Measurements from ENCODE around the gene PLEKHG5.
"Not testable (repeated sequence)": the region's sequence is repeated elsewhere in the genome, so short reads cannot be mapped to it uniquely, and the experiment has no call there.

The PLEKHG5 gene

DNA sequence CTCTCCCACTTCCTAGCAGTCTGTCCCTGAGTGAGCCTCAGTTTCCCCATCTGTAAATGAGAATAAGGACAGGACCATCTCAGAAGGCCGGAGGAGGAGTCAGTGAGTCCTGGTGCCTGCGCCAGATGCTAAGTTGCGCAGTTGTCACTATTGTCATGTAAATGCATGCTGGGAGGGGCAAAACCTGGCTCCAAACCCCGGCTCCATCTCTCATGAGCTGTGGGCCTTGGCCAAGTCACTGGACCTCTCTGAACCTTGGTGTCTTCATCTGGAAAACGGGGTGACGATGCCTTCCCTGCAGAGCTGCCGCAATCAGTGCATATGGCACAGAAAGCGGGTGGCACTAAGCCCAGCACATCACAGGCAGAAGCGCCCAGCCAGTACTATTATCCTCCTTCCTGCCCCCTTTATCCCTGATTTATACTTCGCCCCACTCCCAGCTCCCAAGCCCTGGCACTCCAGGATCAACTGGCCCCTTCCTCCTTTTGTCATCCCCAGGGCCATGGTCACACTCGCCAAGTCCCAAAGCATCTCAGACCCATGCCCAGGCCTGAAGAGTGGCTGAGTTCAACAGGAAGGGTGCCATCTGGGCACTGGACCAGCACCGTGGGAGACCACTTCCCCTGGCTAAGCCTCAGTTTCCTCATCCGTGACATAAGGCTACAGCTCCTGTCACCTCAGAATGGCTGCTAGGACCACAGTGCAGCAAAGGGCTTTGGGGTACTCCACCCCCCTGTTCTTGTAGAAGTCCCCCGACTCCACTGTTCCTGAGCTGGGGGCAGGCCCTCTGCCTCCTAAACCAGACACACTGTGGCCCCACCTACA is 4.3 kb upstream of the PLEKHG5 start:
- DNase-seq (ENCODE audit: low spot score) = no peak

DNA sequence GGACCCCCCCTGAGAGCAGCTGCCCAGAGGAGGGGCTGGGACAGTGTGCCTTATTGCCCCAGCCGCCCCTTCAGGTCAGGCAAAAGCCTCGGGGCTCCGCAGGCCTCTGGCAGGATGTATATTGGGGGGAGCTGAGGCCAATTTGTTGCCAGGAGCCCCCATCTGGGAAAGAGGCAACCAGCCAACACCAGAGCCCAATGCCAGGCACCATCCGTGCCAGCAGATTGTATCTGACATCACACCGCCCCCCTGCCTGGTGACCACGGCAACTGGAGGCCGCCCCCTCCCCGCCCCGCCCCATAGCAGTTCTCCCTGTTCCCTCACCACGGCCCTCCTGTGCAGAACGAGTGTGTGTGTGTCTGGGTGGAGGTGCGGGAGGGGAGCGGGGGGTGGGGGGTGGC is 3.6 kb upstream of the PLEKHG5 start:
- DNase-seq (ENCODE audit: low spot score) = no peak

DNA sequence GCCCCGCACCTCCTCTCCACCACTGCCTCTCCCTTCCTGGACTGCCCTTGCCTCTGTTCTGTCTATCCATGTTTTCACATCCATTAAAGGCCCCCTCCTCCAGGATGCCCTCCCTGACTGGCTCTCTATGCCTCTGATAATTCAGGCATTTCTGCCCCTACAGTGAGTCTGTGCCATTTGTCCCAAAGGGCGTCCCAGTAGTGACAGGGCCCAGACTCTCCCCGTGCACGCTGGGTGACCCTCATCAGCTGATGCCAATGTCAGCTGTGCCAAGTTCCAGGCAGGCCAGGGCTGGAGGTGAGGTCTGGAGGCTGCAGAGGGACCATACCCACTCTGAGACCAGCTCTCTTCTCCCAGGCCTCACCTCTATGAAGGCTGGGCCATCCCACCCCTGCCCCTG is 3.2 kb upstream of the PLEKHG5 start:
- no peak for DNase-seq (ENCODE audit: low spot score)

DNA sequence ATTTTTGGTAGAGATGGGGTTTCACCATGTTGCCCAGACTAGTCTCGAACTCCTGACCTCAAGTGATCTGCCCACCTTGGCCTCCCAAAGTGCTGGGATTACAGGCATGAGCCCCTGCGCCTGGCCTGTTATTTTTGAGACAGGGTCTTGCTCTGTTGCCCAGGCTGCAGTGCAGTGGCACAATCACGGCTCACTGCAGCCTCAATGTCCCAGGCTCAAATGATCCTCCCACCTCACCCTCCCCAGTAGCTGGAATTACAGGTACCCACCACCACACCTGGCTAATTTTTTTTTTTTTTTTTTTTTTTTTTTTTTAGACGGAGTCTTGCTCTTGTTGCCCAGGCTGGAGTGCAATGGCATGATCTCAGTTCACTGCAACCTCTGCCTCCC is 2.4 kb upstream of the PLEKHG5 start:
- DNase-seq (ENCODE audit: low spot score) = not testable (repeated sequence)

DNA sequence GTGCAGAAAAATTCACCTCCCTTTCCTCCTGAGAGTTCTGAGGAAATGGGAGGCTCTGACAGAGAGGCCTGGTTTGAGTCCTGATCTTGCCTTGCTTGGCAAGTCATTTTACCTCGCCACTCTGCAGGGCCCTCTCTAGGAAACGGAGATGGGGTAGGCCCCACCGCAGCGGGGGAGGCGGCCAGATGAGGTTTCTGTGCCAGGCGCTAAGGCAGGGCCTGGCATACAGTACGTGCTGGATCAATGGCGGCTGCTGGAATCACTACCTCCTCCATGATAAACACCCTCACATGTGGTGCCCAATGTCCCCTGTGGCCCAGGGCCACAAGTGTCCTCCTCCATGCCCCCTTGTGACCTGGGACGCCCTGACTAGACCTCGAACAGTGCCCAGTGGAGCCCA is 499 bp upstream of the PLEKHG5 start:
- DNase-seq (ENCODE audit: low spot score) = no peak

DNA sequence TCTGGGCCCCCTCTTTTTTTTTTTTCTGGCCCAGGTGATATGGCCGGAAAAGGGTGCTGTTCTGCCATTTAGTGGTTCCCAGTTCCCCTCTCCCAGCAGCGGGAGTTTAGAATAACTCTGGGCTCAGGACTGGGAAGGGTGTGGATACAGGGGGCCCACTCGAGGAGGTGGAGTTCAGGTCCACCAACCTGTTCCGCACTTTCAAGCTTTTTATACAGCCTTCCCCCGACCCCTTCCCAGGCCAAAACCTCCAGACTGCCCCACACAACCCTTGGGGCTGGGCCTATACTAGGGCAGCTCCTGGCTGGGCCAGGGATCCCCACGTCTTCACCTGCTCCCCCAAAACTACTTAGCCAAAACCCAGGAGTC is 402 bp downstream of the PLEKHG5 start:
- DNase-seq (ENCODE audit: low spot score) = no peak

DNA sequence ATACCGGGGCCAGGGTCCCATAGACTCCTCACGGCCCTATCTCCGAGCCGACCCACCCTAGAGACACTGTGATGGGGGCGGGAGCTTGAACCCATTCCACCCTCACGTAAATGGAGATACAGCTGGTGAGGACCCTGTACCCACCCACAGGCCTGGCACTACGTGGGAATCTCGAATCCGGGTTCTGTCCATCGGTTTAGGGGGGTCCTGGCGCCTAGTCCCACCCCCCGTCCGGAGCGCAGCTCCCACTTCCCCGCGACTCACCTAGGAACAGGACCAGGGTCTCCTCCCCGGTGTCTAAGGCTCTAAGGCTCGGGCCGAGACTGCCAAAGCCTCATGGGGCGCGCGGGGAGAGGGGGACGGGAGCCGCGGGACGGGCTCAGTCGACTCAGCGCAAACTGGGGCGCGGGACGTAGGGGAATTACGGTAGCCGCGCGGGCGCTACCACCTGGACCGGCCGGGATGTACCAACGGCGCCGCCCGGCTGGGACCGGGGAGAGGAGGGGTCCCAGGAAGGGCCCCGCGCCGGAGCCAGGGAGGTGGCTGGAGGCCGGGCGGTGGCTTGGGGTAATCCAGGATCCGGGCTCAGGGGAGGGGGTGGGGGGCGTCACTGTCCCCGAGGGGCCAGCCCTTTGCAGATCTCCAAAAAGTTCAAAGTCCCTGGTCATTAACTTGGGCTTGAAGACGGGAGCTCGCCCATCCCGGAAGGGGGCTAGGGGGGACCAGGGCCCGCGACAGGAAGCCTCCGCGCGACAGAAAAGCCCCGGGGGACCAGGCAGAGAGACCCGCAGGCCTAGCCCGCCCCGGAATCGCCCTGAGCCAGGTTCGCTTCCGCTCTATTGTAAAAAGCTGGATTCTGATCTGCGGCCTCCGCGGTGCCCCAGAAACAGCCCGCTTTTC is 1.0 kb downstream of the PLEKHG5 start:
- no peak for DNase-seq (ENCODE audit: low spot score)

DNA sequence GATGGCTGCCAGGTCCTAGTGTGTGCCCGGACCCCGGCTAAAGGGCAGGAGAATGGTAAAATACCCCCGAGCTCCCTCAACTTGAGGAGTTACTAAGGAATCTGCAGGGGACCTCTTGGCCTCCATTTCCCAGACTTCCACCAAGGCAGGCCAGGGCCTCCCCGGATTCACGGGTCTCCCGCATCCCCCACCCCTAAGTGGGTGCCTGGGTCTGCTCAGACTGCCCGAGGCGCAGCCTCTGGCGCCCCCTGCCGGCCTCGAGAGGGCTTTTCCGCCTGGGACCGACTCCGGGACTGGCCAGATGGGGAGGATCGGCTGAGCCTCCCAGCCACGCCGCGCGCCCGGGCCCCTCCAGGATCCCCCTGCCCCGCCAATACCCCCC is 1.7 kb downstream of the PLEKHG5 start:
- DNase-seq (ENCODE audit: low spot score) = no peak

DNA sequence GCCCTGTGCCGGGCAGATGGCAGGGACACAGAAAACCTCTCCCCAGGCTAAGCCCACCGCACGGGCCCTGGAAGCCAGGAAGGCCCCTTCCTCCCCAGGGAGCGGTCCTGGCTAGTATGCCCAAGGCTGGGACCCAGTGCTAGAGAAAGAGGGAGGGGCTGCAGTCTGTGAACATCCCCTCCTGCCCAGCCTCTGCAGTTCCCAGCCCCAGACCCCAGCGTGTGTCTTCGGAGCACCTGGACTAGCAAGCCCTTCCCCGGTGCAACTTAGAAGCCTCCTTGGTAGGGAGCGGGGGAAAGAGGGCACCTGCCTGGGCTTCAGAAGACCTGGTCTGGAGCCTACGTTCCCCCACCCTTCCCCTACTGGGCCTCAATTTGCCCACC is 2.1 kb downstream of the PLEKHG5 start:
- DNase-seq (ENCODE audit: low spot score) = no peak

DNA sequence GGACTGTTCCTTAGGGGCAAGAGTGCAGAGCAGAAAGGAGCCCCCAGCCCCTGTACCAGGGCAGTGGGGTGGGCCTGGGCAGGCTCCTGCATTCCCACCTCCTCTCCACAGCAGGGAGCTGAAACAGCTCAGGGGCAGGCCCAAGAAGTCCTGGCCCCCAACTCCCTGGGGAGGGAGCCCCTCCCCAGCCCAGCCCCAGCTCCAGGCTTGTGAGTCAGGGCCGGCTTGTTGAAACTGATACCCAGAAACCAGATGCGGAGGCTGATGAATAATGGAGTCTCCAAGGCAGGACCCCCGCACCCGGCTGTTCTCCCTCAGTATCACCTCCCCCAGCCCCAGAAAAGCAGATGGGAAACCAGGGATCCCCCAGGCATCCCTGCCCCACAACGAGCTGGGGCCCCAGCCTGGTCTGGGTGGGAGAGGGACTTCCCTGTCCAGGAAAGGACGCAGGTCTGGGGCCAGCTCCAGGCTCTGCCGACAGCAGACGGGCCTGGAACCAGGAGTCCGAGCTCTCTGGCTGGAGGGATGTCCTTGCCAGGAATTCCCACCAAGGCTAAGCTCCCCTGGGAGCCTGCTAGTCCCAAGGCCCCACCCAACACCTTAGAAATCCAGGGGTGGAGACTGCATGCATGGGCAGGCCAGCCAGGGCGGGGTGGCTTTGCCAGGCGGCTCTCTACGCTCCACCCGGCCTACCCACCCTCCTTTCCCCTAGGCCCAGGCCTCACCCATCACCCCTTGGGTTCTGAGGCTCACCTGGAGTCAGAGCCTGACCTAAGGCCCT is 2.7 kb downstream of the PLEKHG5 start:
- no peak for DNase-seq (ENCODE audit: low spot score)

DNA sequence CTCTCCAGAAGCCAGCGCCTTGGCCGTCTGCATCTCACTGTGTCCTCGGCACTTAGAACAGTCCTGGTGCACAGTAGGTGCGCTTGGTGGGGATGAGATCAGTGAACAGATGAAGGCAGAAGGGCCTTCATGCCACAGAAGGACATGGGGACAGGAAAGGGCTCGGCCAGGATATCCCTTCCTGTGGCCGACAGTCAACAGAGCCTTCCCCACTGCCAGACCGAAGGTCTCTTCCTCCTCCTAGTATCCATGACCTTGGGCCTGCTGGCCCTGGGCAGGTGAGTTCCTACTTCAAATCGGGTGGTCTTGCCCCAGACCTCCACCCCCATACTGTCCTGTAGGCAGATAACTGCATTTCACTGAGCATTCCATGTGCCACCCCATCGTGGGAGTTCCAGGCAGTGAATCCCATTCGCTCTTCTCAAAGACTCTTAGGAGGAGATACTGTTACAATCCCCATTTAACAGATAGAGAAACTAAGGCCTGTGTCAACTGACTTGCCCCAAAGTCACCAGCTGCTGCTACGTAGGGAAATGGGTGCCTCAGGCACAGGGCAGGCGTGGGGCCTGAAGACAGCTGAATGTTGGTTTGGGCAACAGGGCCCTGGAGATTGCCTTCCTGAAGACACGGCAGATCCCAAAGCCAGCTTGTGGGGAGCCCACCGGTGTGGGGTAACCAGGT is 3.5 kb downstream of the PLEKHG5 start:
- no peak for DNase-seq (ENCODE audit: low spot score)

DNA sequence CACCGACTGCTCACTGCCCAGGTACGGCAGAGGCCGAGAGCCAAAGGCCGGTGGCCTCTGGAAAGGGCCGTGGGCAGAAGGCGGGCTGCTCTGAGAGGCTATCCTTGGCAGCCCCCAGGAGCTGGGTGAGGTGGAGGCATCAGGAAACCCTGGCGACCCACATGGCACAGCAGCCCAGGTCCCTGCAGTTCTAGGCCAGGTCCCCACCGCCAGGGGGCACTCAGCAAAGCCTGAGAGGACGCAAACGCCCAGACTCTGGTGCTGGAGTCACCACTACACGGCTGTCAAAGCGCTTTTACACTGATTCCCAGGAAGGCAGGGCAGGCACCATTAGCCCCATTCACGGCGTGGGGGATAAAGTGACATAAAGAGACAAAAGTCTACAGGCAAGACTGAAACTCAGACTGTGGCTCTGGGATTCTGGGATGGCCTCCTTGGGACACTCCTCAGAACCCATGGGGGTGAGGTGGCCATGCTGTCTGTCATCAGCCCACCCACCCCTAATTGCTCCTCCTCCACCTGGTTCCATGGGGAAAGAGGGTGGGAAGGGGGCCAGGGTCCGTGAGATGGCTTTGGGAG is 4.9 kb downstream of the PLEKHG5 start:
- DNase-seq (ENCODE audit: low spot score) = peak; percentile 34

DNA sequence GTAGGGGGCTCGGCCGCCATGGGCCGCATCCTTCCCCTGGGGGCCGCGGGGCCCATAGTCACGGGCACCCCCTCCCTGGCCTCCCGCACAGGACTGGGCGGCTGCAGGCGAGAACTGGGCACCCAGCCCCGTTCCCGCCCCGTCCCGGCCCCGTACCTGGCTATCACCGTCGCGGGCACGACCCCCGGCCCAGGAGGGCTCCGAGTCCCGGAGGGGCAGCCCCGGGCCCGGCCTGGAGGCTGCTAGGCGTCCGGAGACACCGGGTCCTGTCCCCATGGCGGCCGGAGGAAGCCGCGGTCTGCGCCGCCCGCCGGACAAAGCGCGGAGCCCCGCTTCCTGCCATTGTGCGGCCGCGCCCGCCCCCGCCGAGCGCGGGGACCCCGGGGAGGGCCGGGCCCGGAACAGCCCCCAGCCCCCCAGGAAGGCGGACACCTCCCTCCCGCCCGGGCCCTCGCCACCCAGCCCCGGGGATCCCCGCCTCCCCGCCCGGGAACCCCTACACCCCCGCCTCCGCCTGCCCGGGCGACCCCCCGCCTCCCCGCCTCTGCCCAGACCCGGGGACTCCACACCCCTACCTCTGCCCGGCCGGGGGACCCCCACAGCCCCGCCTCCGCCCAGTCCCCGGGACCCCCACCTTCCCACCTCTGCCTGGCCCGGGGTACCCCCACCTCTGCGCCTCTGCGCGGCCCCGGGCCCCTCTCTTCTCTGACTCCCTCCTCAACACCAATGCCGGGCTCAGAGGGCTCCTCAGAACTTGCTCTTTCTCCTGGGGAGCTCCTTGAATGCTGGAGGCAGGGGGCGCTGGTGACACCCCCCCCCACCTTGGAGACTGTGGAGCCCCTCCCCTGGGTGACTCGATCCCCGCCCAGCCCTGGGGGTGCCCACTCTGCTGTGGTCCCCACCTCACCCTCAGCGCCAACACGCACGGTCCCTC is 6.0 kb downstream of the PLEKHG5 start:
- DNase-seq (ENCODE audit: low spot score) = no peak

DNA sequence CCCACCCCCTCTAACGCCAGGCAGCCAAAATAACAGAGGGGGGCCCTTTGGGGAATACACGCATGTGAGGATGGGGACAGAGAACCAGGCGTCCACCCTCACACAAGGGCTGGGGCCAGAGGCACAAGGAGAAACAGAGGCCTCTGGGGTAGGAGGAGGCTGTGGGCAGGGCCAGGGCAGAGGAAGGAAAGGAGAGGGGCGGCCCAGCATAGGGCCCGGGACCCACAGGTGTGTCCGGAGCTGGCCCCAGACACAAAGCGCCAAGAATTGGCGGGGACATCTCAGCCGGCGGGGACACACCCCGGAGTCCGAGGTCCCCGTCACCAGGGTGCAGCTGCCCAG is 6.7 kb downstream of the PLEKHG5 start:
- DNase-seq (ENCODE audit: low spot score) = no peak

DNA sequence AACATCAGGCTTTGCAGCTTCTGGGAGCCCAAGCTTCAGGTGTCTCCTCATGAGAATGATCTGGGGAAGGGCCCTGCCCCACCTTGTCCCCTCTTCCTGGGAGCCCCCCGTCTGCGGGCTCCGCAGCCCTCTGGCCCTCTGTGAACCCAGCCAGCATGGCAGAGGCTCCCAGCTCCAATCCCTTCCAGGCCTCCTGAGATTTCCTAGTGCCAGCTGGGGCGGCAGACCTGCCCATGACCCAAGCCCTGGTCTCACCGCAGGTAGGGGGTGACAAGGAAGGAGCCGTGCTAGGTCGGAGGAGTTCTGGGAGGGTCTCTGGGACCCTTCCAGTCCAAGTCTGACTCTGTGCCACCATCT is 7.7 kb downstream of the PLEKHG5 start:
- no peak for DNase-seq (ENCODE audit: low spot score)

DNA sequence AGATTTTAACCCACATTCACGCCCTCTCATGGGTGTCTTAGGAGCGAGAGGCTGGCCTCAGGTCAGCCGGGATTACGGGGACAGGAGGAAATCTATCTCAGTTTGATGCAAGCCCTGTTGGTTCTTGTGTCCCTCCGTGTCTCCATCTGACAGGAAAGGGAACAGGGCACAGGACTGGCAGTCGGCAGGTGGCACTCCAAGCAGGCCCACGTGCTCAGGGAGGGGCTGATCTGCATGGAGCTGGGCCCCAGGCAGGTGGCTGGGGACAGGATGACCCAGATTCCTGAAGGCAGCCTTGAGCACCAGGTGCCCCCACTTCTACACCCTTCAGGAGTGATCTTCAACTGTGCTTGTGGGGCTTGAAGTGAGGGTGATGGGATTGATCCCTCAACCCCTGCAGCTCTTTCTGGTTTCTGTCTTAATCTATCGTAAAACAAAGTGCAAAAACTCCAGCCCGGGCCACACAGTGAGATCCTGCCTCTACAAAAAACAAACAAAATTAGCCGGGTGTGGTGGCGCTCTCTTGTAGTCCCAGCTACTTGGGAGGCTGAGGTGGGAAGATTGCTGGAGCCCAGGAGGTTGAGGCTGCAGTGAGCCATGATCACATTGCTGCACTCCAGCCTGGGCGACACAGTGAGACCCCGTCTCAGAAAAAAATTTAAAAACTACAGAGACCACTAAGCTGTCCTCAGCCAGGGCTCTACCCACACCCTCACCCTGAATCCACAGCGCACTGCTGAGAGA is 8.3 kb downstream of the PLEKHG5 start:
- no peak for DNase-seq (ENCODE audit: low spot score)

DNA sequence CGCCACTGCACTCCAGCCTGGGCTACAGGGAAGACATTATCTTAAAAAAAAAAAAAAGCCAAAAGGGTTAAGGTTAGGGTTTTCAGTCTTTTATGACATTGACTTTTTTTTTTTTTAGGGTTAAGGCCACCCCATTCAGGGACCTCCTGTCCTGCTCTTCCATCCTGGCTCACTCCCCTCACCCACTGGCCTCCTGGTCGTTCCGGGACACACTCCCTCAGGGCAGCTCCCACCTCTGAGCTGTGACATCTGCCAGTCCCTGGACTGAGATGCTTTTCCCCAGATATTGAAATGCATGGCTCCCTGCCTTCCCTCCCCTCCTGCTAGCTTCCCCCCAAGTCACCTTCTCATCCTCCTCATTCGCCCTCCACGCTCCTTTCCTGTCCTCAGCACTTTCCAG is 9.6 kb downstream of the PLEKHG5 start:
- no peak for DNase-seq (ENCODE audit: low spot score)

DNA sequence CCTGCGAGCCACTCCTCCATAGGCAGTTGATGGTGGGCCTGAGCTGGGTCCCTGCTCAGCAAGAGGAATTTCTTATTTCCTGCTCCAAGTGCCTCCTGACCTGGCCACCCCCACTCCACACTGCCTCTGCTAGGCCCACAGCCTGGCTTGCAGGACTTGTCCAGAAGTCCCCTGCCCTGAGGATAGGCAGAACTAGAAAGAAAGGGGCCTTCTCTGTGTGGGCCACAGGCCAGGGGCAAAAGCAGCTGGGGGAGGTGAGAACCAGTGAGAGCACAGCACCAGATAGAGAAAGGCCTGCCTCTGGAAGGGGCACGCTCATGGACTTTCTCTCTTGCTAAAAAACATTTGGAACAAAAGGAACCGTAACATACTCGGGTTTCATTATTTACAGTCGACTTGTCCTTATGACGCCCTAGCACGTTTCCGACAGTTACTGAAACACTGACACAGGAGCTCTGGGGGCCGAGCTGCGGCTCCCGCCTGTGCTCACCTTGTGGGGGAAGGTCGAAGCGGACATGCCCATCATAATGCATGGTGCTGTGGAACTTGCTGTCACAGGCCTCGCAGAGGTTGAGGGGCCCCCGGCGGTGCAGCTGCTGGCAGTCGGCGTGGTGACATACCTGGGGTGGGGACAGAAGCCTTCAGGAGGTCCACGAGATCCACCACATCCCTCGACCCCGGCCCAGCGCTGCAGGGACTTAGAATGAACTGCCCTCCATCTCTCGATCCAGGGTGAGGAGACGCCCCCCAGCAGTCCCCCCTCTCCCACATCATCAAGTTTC is 14.2 kb downstream of the PLEKHG5 start:
- DNase-seq (ENCODE audit: low spot score) = no peak

DNA sequence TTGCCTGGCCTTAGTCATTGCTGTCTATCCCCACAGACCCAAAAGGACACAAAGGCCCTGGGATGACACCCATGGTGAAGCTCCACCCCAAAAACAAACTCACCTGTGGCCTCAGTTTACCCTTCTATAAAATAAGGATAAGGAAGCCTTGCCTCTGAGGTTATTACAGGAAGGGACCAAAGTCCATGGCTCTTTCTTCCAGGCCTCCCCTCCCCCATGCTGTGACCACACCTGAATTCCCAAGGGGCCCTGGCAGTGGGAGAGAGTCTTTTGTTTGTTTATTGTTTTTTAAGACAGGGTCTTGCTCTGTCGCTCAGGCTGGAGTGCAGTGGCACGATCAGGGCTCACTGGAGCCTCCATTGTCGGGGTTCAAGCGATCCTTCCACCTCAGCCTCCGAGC is 15.0 kb downstream of the PLEKHG5 start:
- no peak for DNase-seq (ENCODE audit: low spot score)
